ENCODE data around the gene RSL24D1. TPM values are rescaled to one million over a fixed set of nuclear protein-coding genes. Genes with fewer than 3 reads are reported as not detected.
A peak's percentile ranks its signal among the peaks of the same experiment; 100 is the strongest.

Gene RSL24D1
- total RNA-seq, result 100 to 1,000 TPM; 182 to 211 (median 191) TPM

DNA sequence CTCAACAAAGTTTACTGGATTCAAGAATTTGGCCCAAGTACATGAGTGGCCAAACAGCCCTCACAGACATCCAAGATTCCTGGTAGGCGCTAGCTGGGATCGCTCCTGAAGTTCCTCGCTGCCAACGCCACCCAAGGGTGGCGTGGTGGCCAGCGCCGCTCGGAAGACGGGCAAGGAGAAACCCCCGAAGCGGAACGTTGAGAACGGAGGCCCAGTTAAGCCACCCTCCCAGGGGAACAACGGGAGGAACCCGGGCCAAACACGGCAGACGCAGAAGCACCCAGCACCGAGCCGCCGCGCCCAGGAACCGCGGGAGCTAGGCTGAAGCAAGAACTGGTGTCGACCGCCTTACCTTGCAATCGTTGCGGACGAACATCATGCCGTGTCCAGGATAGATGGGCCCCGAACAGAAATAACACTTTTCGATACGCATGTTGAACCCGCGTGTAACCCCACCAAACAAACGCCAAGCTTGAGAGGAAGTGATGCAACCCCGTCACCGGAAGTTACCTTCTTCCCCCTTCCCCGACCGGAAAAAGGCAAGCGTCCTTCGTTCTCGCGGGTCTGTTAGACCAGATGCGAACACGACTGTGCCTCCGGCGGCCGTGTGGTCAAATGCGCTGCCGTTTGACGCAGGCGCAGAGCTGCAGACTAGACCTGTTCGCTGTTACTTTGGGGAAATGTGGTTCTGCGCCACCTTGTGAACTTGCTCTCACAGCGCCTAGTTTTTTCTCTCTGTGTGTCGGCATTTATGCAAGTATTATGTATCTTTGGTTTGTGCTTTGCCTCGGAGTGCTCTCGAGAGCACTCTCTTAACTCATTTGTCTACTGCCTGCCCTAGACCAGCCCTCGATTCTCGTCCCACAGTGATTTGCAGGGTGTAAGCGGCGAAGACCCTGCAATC lies at the start of gene RSL24D1:
RSL24D1 (minus strand) TSS at position 484 of the 904 bp plus-strand sequence; CDS start at position 433, 51 bp downstream.
- Mint-ChIP-seq H3K4me1 (ENCODE audit: low read depth) (peaks cover 26% of the 10 kb centered on the region), H3K36me3 (ENCODE audit: insufficient read depth) (peaks cover 18% of the 10 kb centered on the region)

GRCh38 chr15:55245059-55245458 lies 48.3 kb upstream of the RSL24D1 start:
- peak; percentile 72 to 73 for ATAC-seq

More for the DNA sequence above, at the start of gene RSL24D1:
- DNase-seq, result peak; percentile 94
- peak; percentile 98 for ATAC-seq
- no peaks in the 10 kb centered on the region for H3K27me3 Mint-ChIP-seq (ENCODE audit: low read depth)
- peaks cover 11% of the 10 kb centered on the region for H3K9me3 Mint-ChIP-seq
- no peak within 1 kb of the TSS for H3K4me3 Mint-ChIP-seq

DNA sequence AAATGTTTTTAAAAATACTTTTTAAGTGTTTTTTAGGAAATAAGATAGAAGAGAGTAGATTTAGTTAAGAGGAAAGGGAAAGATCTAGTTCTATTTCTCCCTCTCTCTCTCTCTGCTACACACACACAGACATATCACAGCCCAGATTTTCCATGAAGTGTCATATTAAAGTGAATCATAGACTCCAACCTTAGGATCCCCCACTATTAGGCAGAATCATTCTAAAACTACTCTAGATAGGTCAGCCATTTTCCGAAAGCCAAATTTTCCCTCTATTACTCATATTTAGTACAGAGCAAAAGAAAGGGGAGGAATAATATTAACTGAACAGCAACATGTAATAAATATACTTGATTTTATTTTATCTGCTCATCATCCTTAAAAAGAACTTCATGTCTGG lies 45.1 kb upstream of the RSL24D1 start:
- ATAC-seq (peak in 1 of 2 donors; percentile 20), DNase-seq (no peak)
- H3K36me3 Mint-ChIP-seq (ENCODE audit: insufficient read depth), result peaks cover 26% of the 10 kb centered on the region
- no peaks in the 10 kb centered on the region for H3K9me3 Mint-ChIP-seq
- peaks cover 75% of the 10 kb centered on the region for H3K4me1 Mint-ChIP-seq (ENCODE audit: low read depth)
- no peaks in the 10 kb centered on the region for H3K27me3 Mint-ChIP-seq (ENCODE audit: low read depth)
- no peak overlapping the region for H3K4me3 Mint-ChIP-seq

More at GRCh38 chr15:55245059-55245458, 48.3 kb upstream of the RSL24D1 start:
- H3K4me3 Mint-ChIP-seq, result no peak overlapping the region
- DNase-seq, result no peak
- H3K4me1 Mint-ChIP-seq (ENCODE audit: low read depth), result peaks cover 69% of the 10 kb centered on the region
- H3K27me3 Mint-ChIP-seq (ENCODE audit: low read depth), result no peaks in the 10 kb centered on the region
- peaks cover 31% of the 10 kb centered on the region for H3K36me3 Mint-ChIP-seq (ENCODE audit: insufficient read depth)
- H3K9me3 Mint-ChIP-seq, result no peaks in the 10 kb centered on the region

GRCh38 chr15:55241186-55241585 lies 44.4 kb upstream of the RSL24D1 start:
- Mint-ChIP-seq H3K4me3 (no peak overlapping the region), H3K9me3 (no peaks in the 10 kb centered on the region), H3K27me3 (ENCODE audit: low read depth) (no peaks in the 10 kb centered on the region), H3K4me1 (ENCODE audit: low read depth) (peaks cover 75% of the 10 kb centered on the region), H3K36me3 (ENCODE audit: insufficient read depth) (peaks cover 27% of the 10 kb centered on the region)
- DNase-seq (no peak), ATAC-seq (no peak)

DNA sequence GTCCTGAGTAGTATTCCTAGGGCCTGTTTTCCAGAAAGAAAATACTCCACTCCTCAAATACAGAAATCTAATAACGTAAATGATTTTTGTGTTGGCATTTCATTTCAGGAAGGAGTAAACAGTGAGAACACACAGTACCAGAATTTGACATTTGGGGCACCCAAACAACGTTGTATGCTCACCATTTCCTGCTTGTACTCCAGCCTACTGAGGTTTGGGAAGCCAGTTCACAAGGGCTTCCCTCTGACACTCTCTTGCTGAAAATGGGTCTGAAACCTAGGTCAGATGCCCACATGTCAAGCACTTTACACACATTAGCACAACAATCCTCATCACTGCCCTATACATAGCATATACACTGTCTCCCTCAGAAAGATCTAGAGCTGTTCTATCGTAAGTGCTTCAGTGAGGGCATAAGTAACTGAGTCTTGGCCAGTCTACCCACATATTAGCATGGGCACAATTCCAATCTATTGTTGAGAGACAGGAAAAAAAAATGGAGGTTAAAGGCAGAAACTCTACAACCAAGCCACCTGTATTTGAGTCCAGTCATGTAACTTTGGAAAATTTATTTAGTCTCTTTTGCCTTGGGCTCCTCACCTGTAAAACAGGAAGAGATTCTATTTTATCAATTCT lies 43.5 kb upstream of the RSL24D1 start:
- H3K9me3 Mint-ChIP-seq, result no peaks in the 10 kb centered on the region
- H3K4me3 Mint-ChIP-seq, result no peak overlapping the region
- H3K36me3 Mint-ChIP-seq (ENCODE audit: insufficient read depth), result peaks cover 31% of the 10 kb centered on the region
- peaks cover 78% of the 10 kb centered on the region for H3K4me1 Mint-ChIP-seq (ENCODE audit: low read depth)
- H3K27me3 Mint-ChIP-seq (ENCODE audit: low read depth), result no peaks in the 10 kb centered on the region
- DNase-seq, result no peak
- ATAC-seq, result no peak

DNA sequence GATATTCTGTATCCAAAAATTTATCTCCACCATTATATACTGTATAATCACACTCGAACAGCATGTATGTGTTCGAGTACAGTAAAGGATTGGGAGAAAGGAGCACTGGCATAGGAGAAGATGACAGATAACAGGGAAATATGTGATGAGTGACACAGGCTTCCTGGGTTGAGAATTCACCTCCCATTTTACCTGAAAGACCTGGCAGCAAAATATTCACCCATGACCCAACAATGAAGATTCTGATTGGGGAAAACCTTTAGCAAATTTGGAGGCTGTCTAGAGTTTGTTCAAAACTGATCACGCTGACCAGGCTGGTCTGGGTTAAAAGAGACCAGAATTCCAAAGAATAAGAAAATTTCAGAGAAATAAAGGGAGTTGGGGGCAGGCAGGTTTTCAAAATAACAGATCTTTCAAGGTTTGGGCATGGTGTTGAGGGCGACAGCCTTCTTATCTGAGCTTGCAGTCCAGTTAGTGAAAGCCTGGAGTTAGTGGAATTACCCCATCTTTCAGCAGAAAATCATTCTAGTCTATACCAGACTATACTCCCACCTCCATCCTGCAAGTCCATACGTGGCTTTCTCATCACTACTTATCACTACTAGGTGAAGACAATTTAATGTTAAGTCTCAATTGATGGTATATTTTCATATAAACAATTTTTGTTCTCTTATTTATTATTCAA lies 42.8 kb upstream of the RSL24D1 start:
- ATAC-seq (no peak), DNase-seq (no peak)
- H3K27me3 Mint-ChIP-seq (ENCODE audit: low read depth), result no peaks in the 10 kb centered on the region
- H3K4me3 Mint-ChIP-seq, result no peak overlapping the region
- H3K9me3 Mint-ChIP-seq, result no peaks in the 10 kb centered on the region
- H3K36me3 Mint-ChIP-seq (ENCODE audit: insufficient read depth), result peaks cover 30% of the 10 kb centered on the region
- peaks cover 72% of the 10 kb centered on the region for H3K4me1 Mint-ChIP-seq (ENCODE audit: low read depth)

GRCh38 chr15:55238877-55239276 lies 42.1 kb upstream of the RSL24D1 start:
- peaks cover 32% of the 10 kb centered on the region for H3K36me3 Mint-ChIP-seq (ENCODE audit: insufficient read depth)
- no peaks in the 10 kb centered on the region for H3K9me3 Mint-ChIP-seq
- no peak overlapping the region for H3K4me3 Mint-ChIP-seq
- ATAC-seq (no peak), DNase-seq (no peak)
- no peaks in the 10 kb centered on the region for H3K27me3 Mint-ChIP-seq (ENCODE audit: low read depth)
- peaks cover 70% of the 10 kb centered on the region for H3K4me1 Mint-ChIP-seq (ENCODE audit: low read depth)

DNA sequence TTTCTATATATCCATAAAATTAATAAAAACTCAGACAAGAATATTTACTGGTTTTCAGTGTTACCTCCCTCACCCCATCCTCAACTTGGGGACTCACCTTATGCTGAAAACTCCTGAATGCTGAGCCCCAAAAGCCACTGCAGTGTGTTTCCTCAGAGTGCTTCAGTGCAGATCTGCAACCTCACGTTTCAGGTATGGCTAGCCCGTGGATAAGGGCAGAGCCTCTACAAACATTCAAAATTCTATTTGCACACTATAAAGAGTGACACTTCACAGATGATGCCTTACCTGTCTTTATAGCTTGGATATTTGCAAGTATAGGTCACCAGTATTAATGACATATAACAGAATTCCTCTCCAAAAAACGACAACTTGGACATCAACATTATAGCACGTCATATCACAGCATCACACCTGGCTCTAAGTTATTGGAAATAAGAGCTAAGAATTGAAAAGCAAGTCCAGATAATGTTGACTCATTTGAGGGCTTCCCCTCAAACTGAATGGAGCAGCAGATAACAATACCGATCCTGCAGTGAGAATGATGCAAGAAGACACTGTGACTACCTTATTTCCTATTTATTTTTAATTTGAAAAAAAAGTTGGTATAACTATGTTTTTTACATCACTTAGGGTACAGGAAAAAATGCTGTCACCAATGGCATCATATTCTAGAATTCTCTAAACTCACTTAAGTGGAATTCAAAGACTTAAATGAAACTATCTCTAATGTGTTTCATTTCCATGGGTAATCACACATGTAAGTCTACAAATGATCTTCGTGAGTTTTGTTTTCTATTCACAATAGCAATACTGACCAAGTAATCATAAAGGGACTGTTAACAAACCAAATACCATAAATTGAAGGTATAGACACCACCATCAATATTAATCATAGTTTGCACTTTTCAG lies 40.7 kb upstream of the RSL24D1 start:
- no peaks in the 10 kb centered on the region for H3K27me3 Mint-ChIP-seq (ENCODE audit: low read depth)
- peaks cover 61% of the 10 kb centered on the region for H3K4me1 Mint-ChIP-seq (ENCODE audit: low read depth)
- ATAC-seq, result peak; percentile 82
- DNase-seq, result no peak
- peak overlapping the region; percentile 59 for H3K4me3 Mint-ChIP-seq
- H3K9me3 Mint-ChIP-seq, result no peaks in the 10 kb centered on the region
- H3K36me3 Mint-ChIP-seq (ENCODE audit: insufficient read depth), result peaks cover 38% of the 10 kb centered on the region

DNA sequence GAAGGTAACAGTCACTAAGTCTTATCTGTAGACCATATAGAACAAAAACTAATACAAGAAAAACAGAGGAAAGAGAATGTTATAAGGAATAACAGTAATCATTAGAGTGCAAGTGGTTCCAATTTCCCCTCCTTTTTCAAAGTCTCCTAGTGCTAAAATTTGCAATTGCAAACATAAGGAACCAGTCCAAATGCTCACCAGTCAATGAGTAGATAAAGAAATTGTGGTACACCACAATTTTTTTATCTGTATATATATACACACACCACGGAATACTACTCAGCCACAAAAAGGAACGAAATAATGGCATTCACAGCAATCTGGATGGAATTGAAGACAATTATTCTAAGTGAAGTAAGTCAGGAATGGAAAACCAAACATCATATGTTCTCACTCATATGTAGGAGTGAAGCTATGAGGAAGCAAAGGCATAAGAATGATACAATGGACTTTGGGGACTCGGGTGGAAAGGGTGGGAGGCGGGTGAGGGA lies 38.9 kb upstream of the RSL24D1 start:
- Mint-ChIP-seq H3K9me3 (no peaks in the 10 kb centered on the region), H3K27me3 (ENCODE audit: low read depth) (no peaks in the 10 kb centered on the region), H3K36me3 (ENCODE audit: insufficient read depth) (peaks cover 49% of the 10 kb centered on the region), H3K4me1 (ENCODE audit: low read depth) (peaks cover 53% of the 10 kb centered on the region), H3K4me3 (peak overlapping the region; percentile 47)
- ATAC-seq (no peak), DNase-seq (no peak)

GRCh38 chr15:55234800-55235104 lies 38.0 kb upstream of the RSL24D1 start:
- peaks cover 49% of the 10 kb centered on the region for H3K4me1 Mint-ChIP-seq (ENCODE audit: low read depth)
- H3K27me3 Mint-ChIP-seq (ENCODE audit: low read depth), result no peaks in the 10 kb centered on the region
- no peak for ATAC-seq
- H3K36me3 Mint-ChIP-seq (ENCODE audit: insufficient read depth), result peaks cover 50% of the 10 kb centered on the region
- no peaks in the 10 kb centered on the region for H3K9me3 Mint-ChIP-seq
- no peak for DNase-seq
- no peak overlapping the region for H3K4me3 Mint-ChIP-seq

DNA sequence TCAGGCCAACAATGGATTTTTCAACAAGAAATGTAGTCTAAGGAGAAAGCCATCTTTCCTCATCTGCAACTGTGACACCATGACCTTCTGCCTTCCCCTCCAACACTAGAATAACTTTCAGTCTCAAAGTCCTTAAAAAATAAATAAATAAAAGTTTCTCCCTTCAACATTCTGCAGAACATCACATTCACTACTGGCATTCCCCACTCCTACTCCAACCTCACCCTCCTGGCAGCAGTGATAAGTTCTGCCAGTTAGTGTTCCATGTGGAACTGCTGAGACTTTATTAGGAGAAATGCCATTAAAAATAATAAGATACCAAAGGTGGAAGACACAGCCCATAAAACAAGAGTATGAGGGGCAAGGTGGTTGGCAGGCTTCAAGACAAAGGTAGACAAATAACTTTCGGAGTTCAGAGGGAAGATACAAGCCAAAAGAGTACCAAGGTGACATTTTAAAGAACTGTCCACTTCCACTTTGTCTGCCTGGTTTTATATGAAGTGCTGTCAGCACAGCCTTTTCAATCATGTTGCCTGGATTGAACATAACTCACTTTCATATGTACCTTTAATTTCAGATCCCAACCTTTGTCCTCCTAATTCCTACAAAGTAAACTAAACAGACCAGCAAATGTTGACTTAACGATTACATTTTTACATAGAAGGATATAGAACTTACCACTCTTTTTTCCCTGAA lies 37.5 kb upstream of the RSL24D1 start:
- no peaks in the 10 kb centered on the region for H3K27me3 Mint-ChIP-seq (ENCODE audit: low read depth)
- DNase-seq, result no peak
- H3K9me3 Mint-ChIP-seq, result no peaks in the 10 kb centered on the region
- H3K36me3 Mint-ChIP-seq (ENCODE audit: insufficient read depth), result peaks cover 49% of the 10 kb centered on the region
- H3K4me1 Mint-ChIP-seq (ENCODE audit: low read depth), result peaks cover 45% of the 10 kb centered on the region
- no peak for ATAC-seq
- H3K4me3 Mint-ChIP-seq, result no peak overlapping the region

- peaks cover 22% of the 10 kb centered on the region for H3K4me1 Mint-ChIP-seq (ENCODE audit: low read depth)
- DNase-seq, result no peak
- ATAC-seq, result no peak
- no peak overlapping the region for H3K4me3 Mint-ChIP-seq
- H3K9me3 Mint-ChIP-seq, result no peaks in the 10 kb centered on the region
- H3K36me3 Mint-ChIP-seq (ENCODE audit: insufficient read depth), result peaks cover 48% of the 10 kb centered on the region
- no peaks in the 10 kb centered on the region for H3K27me3 Mint-ChIP-seq (ENCODE audit: low read depth)
Observed at GRCh38 chr15:55231455-55231854, 34.7 kb upstream of the RSL24D1 start.

DNA sequence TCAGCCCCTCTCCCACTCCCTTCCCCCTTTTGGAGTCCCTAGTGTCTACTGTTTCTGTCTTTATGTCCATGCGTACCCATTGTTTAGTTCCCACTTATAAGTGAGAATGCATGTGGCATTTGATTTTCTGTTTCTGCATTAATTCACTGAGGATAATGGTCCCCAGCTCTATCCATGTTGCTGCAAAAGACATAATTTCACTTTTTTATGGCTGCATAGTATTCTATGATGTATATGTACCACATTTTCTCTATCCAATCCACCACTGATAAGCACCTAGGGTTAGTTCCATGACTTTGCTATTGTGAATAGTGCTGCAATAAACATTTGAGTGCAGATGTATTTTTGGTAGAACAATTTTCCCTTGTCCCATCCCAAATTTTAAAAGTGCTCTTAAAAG lies 34.2 kb upstream of the RSL24D1 start:
- Mint-ChIP-seq H3K9me3 (no peaks in the 10 kb centered on the region), H3K36me3 (ENCODE audit: insufficient read depth) (peaks cover 48% of the 10 kb centered on the region)
- DNase-seq, result no peak

More for the DNA sequence above, 34.2 kb upstream of the RSL24D1 start:
- Mint-ChIP-seq H3K27me3 (ENCODE audit: low read depth) (no peaks in the 10 kb centered on the region), H3K4me3 (no peak overlapping the region), H3K4me1 (ENCODE audit: low read depth) (peaks cover 19% of the 10 kb centered on the region)
- no peak for ATAC-seq

Measured in activated T-cell treated with anti-CD3 and anti-CD28 coated beads, Interleukin-2, amount 50 U/mL, for 4 hours (primary cell).